ENCODE measurements around the gene SHE.

Gene SHE

DNA sequence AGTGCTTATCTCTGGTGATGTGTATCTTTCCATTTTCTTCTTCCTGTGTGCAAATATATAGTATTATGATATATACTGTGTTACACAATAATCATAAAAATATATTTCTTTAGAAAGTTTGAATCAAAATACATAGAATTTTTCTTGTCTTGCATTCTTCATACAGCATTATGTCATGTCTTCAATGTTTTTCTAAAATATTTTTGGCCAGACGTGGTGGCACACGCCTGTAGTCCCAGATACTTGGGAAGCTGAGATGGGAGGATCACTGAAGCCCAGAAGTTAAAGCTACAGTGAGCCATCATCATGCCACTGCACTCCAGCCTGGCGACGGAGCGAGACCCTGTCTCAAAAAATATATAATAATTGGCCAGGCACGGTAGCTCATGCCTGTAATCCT, 55.4 kb downstream of the SHE start:
- no peak for DNase-seq (ENCODE audit: low spot score)

DNA sequence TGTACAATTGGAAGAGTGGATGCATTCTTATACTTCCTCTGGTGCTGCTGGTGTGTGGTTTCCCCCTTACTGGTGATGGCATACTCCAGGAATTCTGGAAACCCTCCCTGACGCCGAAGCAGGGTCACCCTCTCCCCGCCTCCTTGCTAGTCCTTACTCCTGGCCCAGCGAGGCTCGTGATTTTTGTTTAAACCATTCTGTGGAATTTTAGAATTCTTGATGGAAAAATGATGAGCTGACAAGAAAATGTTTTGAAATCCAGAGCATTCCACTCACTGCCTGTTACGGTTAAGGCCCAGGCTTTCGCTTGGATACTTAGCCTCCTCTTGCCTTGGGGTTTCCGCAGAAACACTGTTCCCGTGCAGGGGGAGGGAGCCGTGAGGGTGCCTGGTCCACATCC, 55.9 kb downstream of the SHE start:
- DNase-seq (ENCODE audit: low spot score) = no peak

GRCh38 chr1:154445040-154445472, 57.2 kb downstream of the SHE start:
- DNase-seq (ENCODE audit: low spot score) = no peak

- no peak for DNase-seq (ENCODE audit: low spot score)
These were observed 58.8 kb downstream of the SHE start for GRCh38 chr1:154443274-154444013.

- DNase-seq (ENCODE audit: low spot score) = no peak
These were observed 60.0 kb downstream of the SHE start for GRCh38 chr1:154442006-154442740.

GRCh38 chr1:154441241-154441888, 60.8 kb downstream of the SHE start:
- no peak for DNase-seq (ENCODE audit: low spot score)

- no peak for DNase-seq (ENCODE audit: low spot score)
These were observed 62.0 kb downstream of the SHE start for GRCh38 chr1:154440036-154440804.

DNA sequence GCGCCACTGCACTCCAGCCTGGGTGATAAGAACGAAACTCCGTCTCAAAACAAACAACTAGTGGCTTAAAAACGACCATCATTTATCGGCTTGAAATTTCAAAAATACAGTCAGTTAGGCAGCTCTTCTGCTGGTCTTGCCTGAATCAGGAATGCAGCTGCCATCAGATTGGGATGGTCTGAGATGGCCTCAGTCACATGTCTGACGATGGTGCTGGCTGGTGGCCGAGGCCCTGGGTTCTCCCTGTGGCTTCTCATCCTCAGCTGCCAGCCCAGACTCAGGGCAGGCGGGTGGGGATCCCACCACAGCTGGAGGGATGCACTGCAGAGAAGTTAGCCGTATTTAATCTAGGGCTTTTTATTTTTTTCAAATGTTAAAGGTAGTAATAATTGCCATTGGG, 65.8 kb downstream of the SHE start:
- DNase-seq (ENCODE audit: low spot score) = no peak

DNA sequence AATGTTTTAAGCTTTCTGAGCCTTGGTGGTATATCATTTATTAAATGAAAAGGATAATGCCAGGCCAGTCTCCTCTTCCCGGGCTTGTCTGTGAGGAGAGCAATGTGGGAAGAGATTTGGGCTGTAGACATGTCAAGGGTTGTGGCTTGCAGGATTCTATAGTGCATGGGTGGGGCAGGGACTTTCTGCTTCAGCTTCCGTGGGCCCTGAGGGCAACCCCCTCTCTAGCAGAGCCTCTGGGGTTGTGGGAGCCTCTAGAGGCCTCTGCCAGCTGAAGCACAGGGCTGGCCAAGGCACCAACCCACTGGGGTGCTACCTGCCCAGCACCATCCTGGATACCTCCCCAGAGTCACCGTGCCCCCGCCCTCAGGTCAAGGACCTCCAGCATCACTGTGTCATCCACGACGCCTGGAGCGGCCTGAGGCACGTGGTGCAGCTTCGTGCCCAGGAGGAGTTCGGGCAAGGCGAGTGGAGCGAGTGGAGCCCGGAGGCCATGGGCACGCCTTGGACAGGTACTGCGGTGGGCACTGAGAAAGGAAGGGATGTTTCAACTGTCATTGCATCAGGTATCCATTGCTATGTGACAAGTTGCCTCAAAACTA, 66.5 kb downstream of the SHE start:
- no peak for DNase-seq (ENCODE audit: low spot score)

GRCh38 chr1:154434346-154435085, 67.7 kb downstream of the SHE start:
- no peak for DNase-seq (ENCODE audit: low spot score)

DNA sequence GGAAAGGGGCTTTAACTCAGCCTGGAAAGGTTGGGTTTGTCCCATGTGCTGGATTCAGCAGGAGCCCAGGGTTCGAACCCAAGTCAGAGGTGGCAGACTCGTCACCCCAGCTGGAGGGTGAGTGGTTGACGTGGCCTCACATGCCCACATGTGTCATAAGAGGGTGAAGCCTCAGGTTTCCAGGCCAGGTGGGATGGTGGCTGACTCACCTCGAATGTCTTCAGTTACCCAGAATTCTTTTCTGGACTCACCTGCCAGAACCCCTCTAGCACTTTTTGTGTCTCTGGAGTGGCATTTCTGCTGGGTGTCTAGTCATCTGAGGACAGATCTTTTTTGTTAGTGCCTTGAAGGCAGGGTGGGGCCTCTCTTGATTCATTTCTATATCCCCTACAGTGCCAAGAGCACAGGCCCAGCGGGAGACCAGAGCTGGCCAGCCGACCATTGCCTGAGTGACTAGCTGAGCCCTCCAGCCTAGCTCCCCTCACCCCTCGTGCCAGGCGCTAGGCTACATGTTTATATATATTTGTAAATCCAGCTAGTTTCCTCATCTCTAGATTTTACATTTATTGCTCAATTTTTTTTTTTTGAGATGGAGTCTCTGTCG, 68.9 kb downstream of the SHE start:
- DNase-seq (ENCODE audit: low spot score) = no peak

GRCh38 chr1:154431586-154432373, 70.4 kb downstream of the SHE start:
- no peak for DNase-seq (ENCODE audit: low spot score)

DNA sequence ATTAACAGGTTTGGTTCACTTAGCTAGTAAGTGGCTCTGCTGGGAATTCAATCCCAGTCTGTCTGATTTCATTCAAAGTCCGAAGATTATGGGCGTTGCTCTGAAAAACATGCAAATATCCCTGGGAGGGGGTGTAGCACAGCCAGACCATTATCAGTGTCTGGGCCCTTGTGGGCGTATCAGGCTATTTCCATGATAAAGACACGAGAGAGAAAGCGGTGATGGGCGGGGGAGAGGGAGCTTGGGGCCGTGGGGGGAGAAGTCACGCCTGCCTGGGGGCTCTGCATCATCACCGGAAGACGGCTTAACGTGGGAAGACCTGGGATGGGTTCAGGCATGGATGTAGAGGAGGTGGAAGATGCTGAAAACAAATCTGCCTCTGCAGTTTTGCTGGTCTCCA, 71.3 kb downstream of the SHE start:
- DNase-seq (ENCODE audit: low spot score) = no peak

GRCh38 chr1:154429841-154430611, 72.2 kb downstream of the SHE start:
- no peak for DNase-seq (ENCODE audit: low spot score)
